HFF-Myc (cell line): ENCODE measurements around the gene MAPK8IP3.

Experiments used
- DNase-seq: peaks from one replicate; pipeline ENCODE4 v3.0.0-alpha.2; 2011; ENCODE audit warnings: low read depth; ENCODE audit errors: extremely low read depth
- H3K4me3 ChIP-seq: replicated peaks from 2 replicates; pipeline ENCODE4 v1.5.1; 2011; ENCODE audit warnings: low read depth, mild to moderate bottlenecking, control low read depth, low read length
- CTCF ChIP-seq: IDR thresholded peaks from 2 replicates; pipeline ENCODE4 v1.5.1; 2012; ENCODE audit warnings: mild to moderate bottlenecking, low read depth, low read length, control low read depth; ENCODE audit errors: missing control alignments

Gene MAPK8IP3

GRCh38 chr16:1808691-1809090, 102.7 kb downstream of the MAPK8IP3 start:
- H3K4me3 ChIP-seq: no peak overlapping the region
- TF ChIP-seq CTCF: no peak
- no peak for DNase-seq

- no peak for DNase-seq
These were observed 103.3 kb downstream of the MAPK8IP3 start for GRCh38 chr16:1809281-1809801.

GRCh38 chr16:1810106-1810505, 104.1 kb downstream of the MAPK8IP3 start:
- no peak for DNase-seq
- no peak for TF ChIP-seq CTCF
- no peak overlapping the region for H3K4me3 ChIP-seq

More at GRCh38 chr16:1809281-1809801, 103.3 kb downstream of the MAPK8IP3 start:
- no peak for TF ChIP-seq CTCF
- no peak overlapping the region for H3K4me3 ChIP-seq

GRCh38 chr16:1810536-1810935, 104.5 kb downstream of the MAPK8IP3 start:
- no peak for TF ChIP-seq CTCF
- DNase-seq: no peak
- H3K4me3 ChIP-seq: no peak overlapping the region

GRCh38 chr16:1812732-1813163, 106.8 kb downstream of the MAPK8IP3 start:
- no peak for DNase-seq
- H3K4me3 ChIP-seq: no peak overlapping the region
- peak; percentile 66 for TF ChIP-seq CTCF

- TF ChIP-seq CTCF: no peak
- no peak for DNase-seq
- no peak overlapping the region for H3K4me3 ChIP-seq
These were observed 109.5 kb downstream of the MAPK8IP3 start for GRCh38 chr16:1815461-1815860.

GRCh38 chr16:1816396-1817275, 110.6 kb downstream of the MAPK8IP3 start:
- no peak for DNase-seq
- no peak for TF ChIP-seq CTCF
- H3K4me3 ChIP-seq: no peak overlapping the region
